Measurements from ENCODE around the gene MID1.

Gene MID1

DNA sequence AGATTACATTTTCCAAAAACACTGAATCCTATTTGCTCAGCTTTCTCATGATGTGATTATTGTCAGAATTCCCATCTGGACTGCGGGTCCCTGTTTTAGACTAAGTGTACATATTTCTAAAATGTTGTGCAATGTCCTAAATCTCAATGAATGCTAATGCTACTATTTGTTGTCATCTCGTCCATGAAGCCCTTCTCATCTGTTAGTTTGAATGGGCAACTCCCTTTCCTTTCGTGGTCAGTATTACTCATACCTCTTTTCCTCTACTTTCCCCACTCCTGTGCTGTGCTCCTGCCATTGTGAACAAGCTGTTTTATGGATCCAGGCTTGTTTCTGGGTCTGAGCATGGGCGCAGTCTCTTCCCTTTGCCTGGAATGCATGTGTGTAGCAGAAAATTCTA is 91.0 kb downstream of the MID1 start:
- no peak for DNase-seq (ENCODE audit: low spot score)

- no peak for DNase-seq (ENCODE audit: low spot score)
Measured at GRCh38 chrX:10526451-10526850, 93.9 kb downstream of the MID1 start.

DNA sequence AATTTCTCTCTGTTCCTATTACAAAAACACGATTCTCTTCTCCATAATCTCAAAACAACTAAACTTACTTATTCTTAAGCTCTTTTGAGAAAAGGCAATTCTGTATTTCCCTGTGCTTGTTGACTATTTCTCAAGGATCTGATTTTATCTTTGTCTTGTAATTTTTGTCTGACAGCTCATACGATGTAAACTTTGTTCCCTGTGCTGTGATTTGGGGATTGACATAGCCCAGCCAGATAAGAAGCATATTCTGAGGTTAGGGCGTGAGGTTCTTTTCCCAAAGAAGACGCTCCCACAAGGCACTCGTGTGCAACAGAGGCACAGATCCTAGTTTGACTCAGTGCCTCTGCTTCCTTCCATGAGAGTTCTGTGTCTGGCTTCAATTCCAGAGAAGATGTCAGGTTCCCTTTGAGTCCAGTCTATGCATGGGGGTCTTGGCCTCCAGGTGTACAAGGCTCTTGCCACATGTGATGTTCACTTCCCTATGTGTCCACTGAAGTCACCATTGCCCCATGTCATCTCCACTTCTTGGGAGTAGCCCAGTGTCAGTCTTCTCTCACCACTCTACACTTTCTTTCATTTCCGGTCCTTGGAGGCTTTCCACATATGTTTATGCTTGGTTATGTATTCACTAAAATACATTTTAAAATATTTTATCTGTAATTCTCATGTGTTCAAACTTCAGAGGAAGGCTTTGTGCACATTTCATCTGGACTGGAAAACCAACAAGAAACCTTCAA is 94.8 kb downstream of the MID1 start:
- DNase-seq (ENCODE audit: low spot score) = no peak

DNA sequence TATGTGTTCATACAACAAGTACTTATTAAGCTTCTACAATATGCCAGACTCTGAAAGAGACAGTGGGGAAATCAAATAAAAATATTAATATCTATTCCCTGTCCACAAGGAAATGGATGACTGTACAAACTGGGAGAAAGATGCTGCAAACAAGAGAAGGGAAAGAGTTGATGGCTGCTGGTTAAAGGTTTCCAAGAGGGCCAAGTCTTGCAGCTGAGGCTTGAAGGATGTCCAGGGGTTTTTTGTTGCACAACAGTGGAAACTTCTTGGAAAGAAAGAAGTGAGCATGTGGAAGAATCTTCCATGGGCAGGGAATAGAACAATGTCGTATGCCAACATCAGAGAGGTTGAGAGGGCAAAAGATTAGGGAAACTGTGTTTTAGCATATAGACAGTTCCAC is 95.8 kb downstream of the MID1 start:
- no peak for DNase-seq (ENCODE audit: low spot score)

GRCh38 chrX:10519761-10520160 is 100.6 kb downstream of the MID1 start:
- DNase-seq (ENCODE audit: low spot score) = no peak

DNA sequence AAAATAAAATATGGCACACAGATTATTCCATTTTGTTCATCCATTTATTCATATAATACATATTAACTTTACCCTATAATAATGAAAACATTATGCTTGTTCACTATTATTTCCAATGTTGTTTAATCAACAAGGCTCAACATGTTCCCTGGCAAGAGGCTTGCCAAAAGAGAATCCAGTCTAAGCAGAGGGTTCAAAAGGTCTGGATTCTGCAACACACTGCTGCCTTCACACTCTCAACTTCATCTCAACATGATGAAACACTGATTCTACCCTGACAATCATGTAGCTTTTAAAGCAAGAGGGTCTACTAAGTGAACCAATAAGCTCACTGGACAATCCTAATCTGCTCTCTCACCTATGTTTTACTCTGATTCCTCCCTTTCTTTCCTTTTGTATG is 101.1 kb downstream of the MID1 start:
- DNase-seq (ENCODE audit: low spot score) = no peak

DNA sequence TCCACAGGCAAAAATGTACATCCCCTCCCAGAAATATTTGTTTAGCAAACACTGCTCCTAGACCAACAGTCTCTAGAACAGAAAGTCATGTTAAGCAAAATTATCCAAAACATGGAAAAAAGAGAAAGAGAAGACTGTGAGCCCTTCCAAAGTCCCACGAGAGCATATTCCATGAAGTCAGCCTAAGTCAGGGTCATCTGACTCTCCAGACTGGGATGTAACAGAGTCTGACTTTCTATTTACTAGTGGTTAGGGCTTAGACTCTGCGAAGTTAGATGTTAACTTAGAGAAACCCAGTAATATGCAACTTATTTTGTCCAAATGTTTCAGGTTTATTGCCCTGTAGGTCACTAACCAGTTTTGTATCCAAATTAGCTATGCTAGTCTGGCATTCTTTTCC is 102.3 kb downstream of the MID1 start:
- no peak for DNase-seq (ENCODE audit: low spot score)

DNA sequence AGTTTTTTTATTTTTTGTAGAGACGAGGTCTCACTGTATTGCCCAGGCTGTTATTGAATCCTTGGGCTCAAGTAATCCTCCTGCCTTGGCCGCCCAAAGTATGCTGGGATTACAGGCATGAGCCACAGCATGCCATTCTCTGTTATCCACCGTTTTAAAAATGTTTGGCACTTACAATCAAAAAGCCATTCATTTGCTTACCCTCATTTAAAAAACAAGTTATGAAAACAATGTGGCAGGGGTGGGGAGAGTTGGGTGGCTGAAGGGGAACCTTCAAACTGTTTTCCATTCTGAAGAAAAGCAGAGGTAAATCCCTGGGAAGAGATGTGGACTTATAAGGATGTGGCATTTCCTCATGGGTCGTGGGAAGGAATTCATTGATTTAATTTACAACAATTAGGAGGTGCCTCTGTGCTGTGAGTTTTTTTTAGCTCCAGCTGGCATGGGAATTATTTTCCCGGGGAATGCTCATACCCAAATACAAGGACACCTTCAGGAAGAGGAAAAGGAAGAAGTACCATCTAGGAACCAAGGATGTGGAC is 103.5 kb downstream of the MID1 start:
- DNase-seq (ENCODE audit: low spot score) = no peak

DNA sequence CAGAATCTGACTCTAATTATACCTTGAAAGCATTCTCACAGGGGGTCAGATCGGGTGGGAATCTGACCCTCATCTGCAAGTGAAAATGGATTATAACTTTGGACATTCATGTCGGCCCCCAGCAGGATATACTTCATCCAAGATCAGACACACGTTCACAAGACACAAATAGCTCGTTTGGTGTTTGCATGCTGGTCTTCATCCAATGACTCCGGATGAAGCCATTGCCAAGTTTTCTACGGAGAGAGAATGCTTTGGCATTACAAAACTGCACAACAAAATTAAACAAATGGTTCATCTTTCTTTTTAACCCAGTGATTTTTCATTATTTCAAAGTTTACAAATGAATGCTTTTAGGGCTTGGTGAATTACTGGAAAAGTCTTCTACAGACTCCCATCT is 105.5 kb downstream of the MID1 start:
- DNase-seq (ENCODE audit: low spot score) = peak; percentile 74

GRCh38 chrX:10513974-10514373 is 106.4 kb downstream of the MID1 start:
- no peak for DNase-seq (ENCODE audit: low spot score)

GRCh38 chrX:10512741-10513140 is 107.6 kb downstream of the MID1 start:
- no peak for DNase-seq (ENCODE audit: low spot score)

GRCh38 chrX:10512258-10512657 is 108.1 kb downstream of the MID1 start:
- DNase-seq (ENCODE audit: low spot score) = no peak

DNA sequence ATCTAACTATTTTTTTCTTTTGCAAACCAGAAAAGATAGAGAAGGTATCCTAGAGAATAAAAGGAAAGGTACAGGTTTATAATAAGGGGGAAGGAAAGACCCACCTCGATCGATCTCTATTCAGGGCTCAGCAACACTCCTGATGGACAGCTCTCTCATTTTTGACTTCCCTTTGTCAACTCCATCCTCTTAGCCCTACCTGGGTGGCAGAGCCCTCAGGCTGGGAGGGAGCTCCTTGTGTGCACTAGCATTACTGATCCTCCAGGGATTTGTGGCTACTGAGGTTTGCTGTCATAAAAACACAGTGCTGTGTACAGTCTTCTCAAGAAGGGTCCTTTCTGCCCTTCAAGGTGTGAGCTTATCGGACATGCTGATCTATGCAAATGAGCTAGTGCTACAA is 111.0 kb downstream of the MID1 start:
- no peak for DNase-seq (ENCODE audit: low spot score)

- DNase-seq (ENCODE audit: low spot score) = no peak
Measured at GRCh38 chrX:10508891-10509290, 111.5 kb downstream of the MID1 start.

- DNase-seq (ENCODE audit: low spot score) = no peak
Measured at GRCh38 chrX:10507876-10508275, 112.5 kb downstream of the MID1 start.

- no peak for DNase-seq (ENCODE audit: low spot score)
Measured at GRCh38 chrX:10507181-10507580, 113.2 kb downstream of the MID1 start.

DNA sequence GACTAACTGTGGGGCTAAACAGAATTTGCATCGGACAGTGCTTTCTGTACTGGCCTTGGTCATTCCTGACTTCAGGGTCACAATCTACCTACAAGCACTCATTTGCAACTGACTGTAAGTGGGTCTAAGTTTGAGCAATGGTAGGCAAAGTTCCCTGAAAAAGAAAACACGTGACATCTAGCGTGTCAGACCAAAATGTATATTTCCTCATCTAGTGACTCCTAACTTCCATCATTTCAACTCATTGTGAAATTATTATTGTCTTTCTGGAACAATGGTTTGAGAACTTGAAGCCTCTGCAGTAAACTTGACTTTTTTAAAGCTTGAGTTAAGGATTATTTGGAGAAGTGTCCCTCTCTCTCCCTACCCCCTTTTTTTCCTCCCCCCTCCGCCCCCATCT is 113.6 kb downstream of the MID1 start:
- no peak for DNase-seq (ENCODE audit: low spot score)

- no peak for DNase-seq (ENCODE audit: low spot score)
Measured at GRCh38 chrX:10505726-10506125, 114.7 kb downstream of the MID1 start.

- no peak for DNase-seq (ENCODE audit: low spot score)
Measured at GRCh38 chrX:10502961-10503360, 117.4 kb downstream of the MID1 start.

GRCh38 chrX:10501611-10502010 is 118.8 kb downstream of the MID1 start:
- no peak for DNase-seq (ENCODE audit: low spot score)

DNA sequence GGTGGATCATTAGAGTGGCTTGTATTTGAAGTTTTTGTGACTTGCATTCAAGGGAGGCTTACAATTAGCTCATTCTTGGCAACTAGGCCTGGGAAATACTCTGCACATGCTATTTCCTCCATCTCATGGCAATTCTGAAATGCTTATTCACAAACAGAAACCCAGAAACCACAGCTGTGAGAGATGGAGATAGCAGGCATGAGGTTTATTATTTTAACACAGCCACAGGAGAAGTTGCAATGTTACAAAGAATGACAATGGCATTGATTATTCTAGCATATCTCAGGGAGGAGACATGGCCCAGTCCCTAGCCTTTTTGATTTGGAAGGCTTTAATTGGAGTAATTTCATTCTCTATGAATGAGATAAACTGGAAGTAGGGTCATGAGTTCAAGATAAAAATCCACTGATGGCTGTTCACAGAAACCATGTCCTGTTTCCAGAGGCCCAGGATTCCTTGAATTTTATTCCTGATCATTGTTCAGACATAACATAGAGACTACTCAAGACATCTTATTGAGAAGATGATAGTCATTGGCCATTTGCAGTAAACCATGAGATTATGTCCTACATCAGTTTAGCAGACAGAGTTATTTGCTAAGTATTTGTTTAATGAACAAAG is 123.9 kb downstream of the MID1 start:
- no peak for DNase-seq (ENCODE audit: low spot score)

DNA sequence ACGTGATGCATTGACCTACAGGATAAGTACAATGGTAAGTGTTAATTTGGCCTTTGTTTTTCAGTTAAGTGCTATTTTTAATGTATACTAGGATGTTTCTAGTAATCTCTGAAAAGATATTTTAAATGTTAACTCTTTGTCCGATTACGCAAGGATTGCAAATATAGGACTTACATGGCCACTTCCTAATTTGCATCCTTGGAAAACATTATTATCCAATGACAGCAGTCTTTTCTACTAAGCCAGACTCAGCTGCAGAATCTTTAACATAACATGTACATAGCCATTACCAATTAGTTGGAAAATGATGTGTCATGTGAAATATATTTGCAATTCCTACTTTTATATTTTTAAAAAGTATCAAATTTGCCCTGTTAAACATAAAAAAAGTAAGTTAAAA is 124.7 kb downstream of the MID1 start:
- DNase-seq (ENCODE audit: low spot score) = no peak

GRCh38 chrX:10492250-10492649 is 128.1 kb downstream of the MID1 start:
- DNase-seq (ENCODE audit: low spot score) = no peak

- DNase-seq (ENCODE audit: low spot score) = no peak
Measured at GRCh38 chrX:10486373-10486772, 134.0 kb downstream of the MID1 start.
